Trophoblast cell (in vitro differentiated cells and primary cell): Measurements from ENCODE around the gene SYNJ2.

Experiments used
- DNase-seq, 2 donors: peaks; one replicate each; pipeline ENCODE4 v3.0.0-alpha.2; 2016
- H2AFZ ChIP-seq: 2 replicates; pipeline ENCODE4 v1.6.1; 2013; ENCODE audit warnings: low read length, moderate library complexity, mild to moderate bottlenecking; ENCODE audit not compliant: insufficient read depth, poor library complexity
- H2AK5ac ChIP-seq: 2 replicates; pipeline ENCODE4 v1.6.1; 2013; ENCODE audit warnings: mild to moderate bottlenecking, low read length
- H2BK120ac ChIP-seq: 2 replicates; pipeline ENCODE4 v1.6.1; 2013; ENCODE audit warnings: low read length, mild to moderate bottlenecking, moderate library complexity; ENCODE audit not compliant: insufficient read depth, poor library complexity
- H2BK12ac ChIP-seq: 2 replicates; pipeline ENCODE4 v1.6.1; 2013; ENCODE audit warnings: mild to moderate bottlenecking, low read length, moderate library complexity
- H2BK5ac ChIP-seq: 2 replicates; pipeline ENCODE4 v1.6.1; 2013; ENCODE audit warnings: low read length, low read depth, moderate library complexity, mild to moderate bottlenecking; ENCODE audit not compliant: poor library complexity
- H3K14ac ChIP-seq: 2 replicates; pipeline ENCODE4 v1.6.1; 2013; ENCODE audit warnings: mild to moderate bottlenecking, low read length
- H3K18ac ChIP-seq: 2 replicates; pipeline ENCODE4 v1.6.1; 2013; ENCODE audit warnings: mild to moderate bottlenecking, low read length
- H3K23ac ChIP-seq: 2 replicates; pipeline ENCODE4 v1.6.1; 2013; ENCODE audit warnings: low read length
- H3K27ac ChIP-seq: 2 replicates; pipeline ENCODE4 v1.5.1; 2013; ENCODE audit warnings: low read depth, mild to moderate bottlenecking, inconsistent platforms, low read length, moderate library complexity
- H3K27me3 ChIP-seq: 2 replicates; pipeline ENCODE4 v1.6.1; 2013; ENCODE audit warnings: inconsistent platforms, mild to moderate bottlenecking, low read length, moderate library complexity; ENCODE audit not compliant: insufficient read depth
- H3K36me3 ChIP-seq, 2 experiments: 1 replicate in 1 of 2; 2 replicates in 1 of 2; pipeline ENCODE4 v1.6.1; 2013; ENCODE audit warnings: low read length in 2 of 2, mild to moderate bottlenecking in 2 of 2, moderate library complexity in 1 of 2; ENCODE audit not compliant: insufficient read depth in 2 of 2, control insufficient read depth in 1 of 2
- H3K4ac ChIP-seq: 2 replicates; pipeline ENCODE4 v1.6.1; 2013; ENCODE audit warnings: low read depth, mild to moderate bottlenecking, low read length, moderate library complexity
- H3K4me1 ChIP-seq, 2 experiments: 1 replicate in 1 of 2; 2 replicates in 1 of 2; pipeline ENCODE4 v1.6.1; 2013; ENCODE audit warnings: low read length in 2 of 2, mild to moderate bottlenecking in 2 of 2, moderate library complexity in 1 of 2; ENCODE audit not compliant: insufficient read depth in 2 of 2, control insufficient read depth in 1 of 2
- H3K4me2 ChIP-seq: 2 replicates; pipeline ENCODE4 v1.6.1; 2013; ENCODE audit warnings: inconsistent platforms, mild to moderate bottlenecking, low read length, moderate library complexity
- H3K4me3 ChIP-seq: 2 replicates; pipeline ENCODE4 v1.5.1; 2013; ENCODE audit warnings: mild to moderate bottlenecking, low read depth, low read length, inconsistent platforms
- H3K79me1 ChIP-seq: one replicate; pipeline ENCODE4 v1.6.1; 2013; ENCODE audit warnings: low read length
- H3K79me2 ChIP-seq: 2 replicates; pipeline ENCODE4 v1.6.1; 2013; ENCODE audit warnings: low read length, mild to moderate bottlenecking; ENCODE audit not compliant: control insufficient read depth, insufficient read depth, poor library complexity
- H3K9ac ChIP-seq: 2 replicates; pipeline ENCODE4 v1.6.1; 2013; ENCODE audit warnings: mild to moderate bottlenecking, low read length
- H3K9me3 ChIP-seq: 2 replicates; pipeline ENCODE4 v1.6.1; 2013; ENCODE audit warnings: low read depth, mild to moderate bottlenecking, control low read depth, inconsistent platforms, low read length; ENCODE audit not compliant: insufficient read depth
- H4K12ac ChIP-seq: 2 replicates; pipeline ENCODE4 v1.6.1; 2013; ENCODE audit warnings: low read depth, mild to moderate bottlenecking, low read length, moderate library complexity
- H4K8ac ChIP-seq: 2 replicates; pipeline ENCODE4 v1.6.1; 2013; ENCODE audit warnings: low read depth, mild to moderate bottlenecking, low read length, moderate library complexity
- H4K91ac ChIP-seq: one replicate; pipeline ENCODE4 v1.6.1; 2013; ENCODE audit warnings: low read depth, mild to moderate bottlenecking, low read length, moderate library complexity
- WGBS: extraction: QIAGEN DNeasy Blood & Tissue Kit; methylation state at CpG from one replicate; pipeline ENCODE4 v1.1.7; 2013; ENCODE audit warnings: missing lambda C conversion rate; ENCODE audit not compliant: insufficient read length, insufficient coverage; ENCODE audit errors: extremely low coverage; 5-methylcytosine and 5-hydroxymethylcytosine counted together

The SYNJ2 gene

GRCh38 chr6:158014505-158015187, 33.0 kb downstream of the SYNJ2 start:
- Histone ChIP-seq H4K91ac (no peak overlapping the region), H3K4ac (peak overlapping the region; percentile 22), H2BK12ac (peak overlapping the region; percentile 42), H3K36me3 (peaks cover 7 to 18% of the 10 kb centered on the region in 2 experiments), H3K9me3 (peaks cover 10% of the 10 kb centered on the region), H3K27me3 (no peaks in the 10 kb centered on the region), H3K18ac (peak overlapping the region; percentile 20), H3K14ac (peak overlapping the region; percentile 3), H3K4me2 (no peak overlapping the region), H4K8ac (no peak overlapping the region), H2AK5ac (peak overlapping the region; percentile 45), H3K9ac (no peak overlapping the region), H2BK5ac (no peak overlapping the region), H2BK120ac (no peak overlapping the region), H3K27ac (no peak overlapping the region), H2AFZ (no peak overlapping the region), H3K79me2 (peaks cover 3% of the 10 kb centered on the region), H3K4me3 (no peak overlapping the region), H4K12ac (no peak overlapping the region), H3K4me1 (peaks cover 8 to 13% of the 10 kb centered on the region in 2 experiments), H3K23ac (no peak overlapping the region), H3K79me1 (peaks cover 7% of the 10 kb centered on the region)
- DNase-seq = peak in 1 of 2 donors; percentile 44
- WGBS = no CpG with 5 or more reads among the region's 6 CpGs

GRCh38 chr6:158015188-158015506, 33.5 kb downstream of the SYNJ2 start:
- Histone ChIP-seq H3K27ac (no peak overlapping the region), H2AFZ (no peak overlapping the region), H3K23ac (no peak overlapping the region), H4K91ac (no peak overlapping the region), H3K27me3 (no peaks in the 10 kb centered on the region), H3K79me2 (peaks cover 3% of the 10 kb centered on the region), H3K4me1 (peaks cover 7 to 12% of the 10 kb centered on the region in 2 experiments), H3K18ac (no peak overlapping the region), H2BK120ac (no peak overlapping the region), H3K4ac (no peak overlapping the region), H3K14ac (no peak overlapping the region), H2AK5ac (no peak overlapping the region), H3K79me1 (peaks cover 7% of the 10 kb centered on the region), H3K9ac (no peak overlapping the region), H3K9me3 (peaks cover 10% of the 10 kb centered on the region), H2BK5ac (no peak overlapping the region), H3K4me2 (no peak overlapping the region), H4K12ac (no peak overlapping the region), H3K36me3 (peaks cover 8 to 21% of the 10 kb centered on the region in 2 experiments), H2BK12ac (no peak overlapping the region), H3K4me3 (no peak overlapping the region), H4K8ac (no peak overlapping the region)
- WGBS = no CpG with 5 or more reads among the region's 2 CpGs
- no peak for DNase-seq

GRCh38 chr6:158016571-158017383, 35.1 kb downstream of the SYNJ2 start:
- no peak overlapping the region for H2AK5ac ChIP-seq
- peaks cover 3% of the 10 kb centered on the region for H3K79me2 ChIP-seq
- peaks cover 7 to 12% of the 10 kb centered on the region in 2 experiments for H3K4me1 ChIP-seq
- no peak overlapping the region for H3K14ac ChIP-seq
- H3K4me2 ChIP-seq = no peak overlapping the region
- no peak overlapping the region for H2BK12ac ChIP-seq
- H4K8ac ChIP-seq = no peak overlapping the region
- H3K23ac ChIP-seq = no peak overlapping the region
- H2BK5ac ChIP-seq = no peak overlapping the region
- peak overlapping the region; percentile 9 for H3K4ac ChIP-seq
- no peak overlapping the region for H3K4me3 ChIP-seq
- peaks cover 13 to 24% of the 10 kb centered on the region in 2 experiments for H3K36me3 ChIP-seq
- no peak overlapping the region for H2AFZ ChIP-seq
- no peak overlapping the region for H4K12ac ChIP-seq
- H4K91ac ChIP-seq = peak overlapping the region; percentile 7
- H3K79me1 ChIP-seq = peaks cover 10% of the 10 kb centered on the region
- H3K27ac ChIP-seq = no peak overlapping the region
- H3K9ac ChIP-seq = no peak overlapping the region
- H3K18ac ChIP-seq = peak overlapping the region; percentile 13
- no peak for DNase-seq
- no CpG with 5 or more reads among the region's 20 CpGs for WGBS
- no peak overlapping the region for H2BK120ac ChIP-seq
- peaks cover 8% of the 10 kb centered on the region for H3K9me3 ChIP-seq
- no peaks in the 10 kb centered on the region for H3K27me3 ChIP-seq

- no peak for DNase-seq
These were observed 36.0 kb downstream of the SYNJ2 start for GRCh38 chr6:158017621-158018040.

More at GRCh38 chr6:158017621-158018040, 36.0 kb downstream of the SYNJ2 start:
- H4K8ac ChIP-seq = no peak overlapping the region
- no CpG with 5 or more reads among the region's 13 CpGs for WGBS
- H3K23ac ChIP-seq = no peak overlapping the region
- no peak overlapping the region for H2BK12ac ChIP-seq
- no peak overlapping the region for H2AK5ac ChIP-seq
- no peak overlapping the region for H2BK5ac ChIP-seq
- H3K18ac ChIP-seq = no peak overlapping the region
- H2AFZ ChIP-seq = no peak overlapping the region
- H3K79me1 ChIP-seq = peaks cover 10% of the 10 kb centered on the region
- H3K36me3 ChIP-seq = peaks cover 13 to 27% of the 10 kb centered on the region in 2 experiments
- H3K79me2 ChIP-seq = peaks cover 3% of the 10 kb centered on the region
- H3K27ac ChIP-seq = no peak overlapping the region
- no peak overlapping the region for H3K4ac ChIP-seq
- H3K14ac ChIP-seq = no peak overlapping the region
- H3K27me3 ChIP-seq = no peaks in the 10 kb centered on the region
- no peak overlapping the region for H4K12ac ChIP-seq
- H3K9ac ChIP-seq = no peak overlapping the region
- H3K4me2 ChIP-seq = no peak overlapping the region
- H4K91ac ChIP-seq = no peak overlapping the region
- H3K4me1 ChIP-seq = peaks cover 7 to 12% of the 10 kb centered on the region in 2 experiments
- H3K9me3 ChIP-seq = peaks cover 3% of the 10 kb centered on the region
- H2BK120ac ChIP-seq = no peak overlapping the region
- H3K4me3 ChIP-seq = no peak overlapping the region
